GM21381 (cell line): ENCODE results near the gene RAB13.
A peak's percentile ranks its signal among the peaks of the same experiment; 100 is the strongest.

ENCODE experiments used
- ATAC-seq: cut with Tn5 transposase; IDR thresholded peaks from one replicate; pipeline ENCODE4 v1.9.1; 2021; ENCODE audit warnings: mild to moderate bottlenecking, moderate library complexity; ENCODE audit not compliant: unreplicated experiment

Gene RAB13

DNA sequence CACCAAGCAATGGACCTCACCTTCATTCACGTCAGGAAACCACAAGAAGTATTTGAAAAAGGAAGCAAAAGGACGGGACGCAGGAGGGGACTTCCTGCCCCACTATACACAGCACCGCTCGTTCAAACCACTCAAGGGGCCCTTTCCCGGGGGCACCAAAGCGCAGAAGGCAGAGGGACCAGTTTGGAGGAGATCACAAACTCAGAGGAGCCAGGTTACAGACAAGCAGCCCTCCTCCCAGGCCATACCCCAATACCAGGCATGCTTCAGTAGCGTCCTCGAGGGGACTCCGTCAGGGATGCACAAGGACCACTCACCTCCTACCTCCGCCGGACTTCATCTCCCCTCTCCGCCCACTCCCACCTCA, 28.4 kb downstream of the RAB13 start:
- peak; percentile 7 for ATAC-seq

DNA sequence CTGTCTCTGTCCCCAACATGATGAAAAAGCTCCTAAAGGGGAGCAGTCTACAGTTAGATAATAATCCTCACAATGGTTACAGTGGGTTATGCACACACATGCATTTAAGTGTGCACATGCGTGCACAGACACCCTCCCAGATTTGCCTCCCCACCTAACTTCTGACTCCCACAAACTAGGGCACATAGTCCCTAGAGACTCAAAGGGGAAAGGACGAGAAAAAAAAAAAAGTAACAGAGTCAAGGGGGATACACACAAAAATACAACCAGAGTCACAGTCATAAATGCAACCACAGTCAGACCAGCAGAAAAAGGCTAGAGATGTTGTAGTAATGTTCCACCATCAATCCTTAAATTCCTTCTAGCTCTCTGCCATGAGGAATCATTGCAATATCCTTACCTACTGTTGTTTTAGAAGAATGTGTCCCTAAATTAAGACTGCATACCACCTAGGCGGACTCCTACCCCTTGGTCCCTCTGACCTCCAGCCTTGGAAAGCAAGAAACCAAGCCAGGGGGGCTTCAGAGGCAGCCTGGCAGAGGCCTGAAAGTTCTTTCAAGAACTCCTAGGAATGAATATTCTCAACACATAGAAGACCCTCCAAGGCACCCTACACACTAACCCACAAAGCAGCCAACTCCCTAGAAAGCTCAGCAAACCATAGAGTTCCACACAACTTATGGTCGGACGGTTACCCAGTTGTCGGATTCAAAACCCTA, 29.0 kb downstream of the RAB13 start:
- no peak for ATAC-seq

DNA sequence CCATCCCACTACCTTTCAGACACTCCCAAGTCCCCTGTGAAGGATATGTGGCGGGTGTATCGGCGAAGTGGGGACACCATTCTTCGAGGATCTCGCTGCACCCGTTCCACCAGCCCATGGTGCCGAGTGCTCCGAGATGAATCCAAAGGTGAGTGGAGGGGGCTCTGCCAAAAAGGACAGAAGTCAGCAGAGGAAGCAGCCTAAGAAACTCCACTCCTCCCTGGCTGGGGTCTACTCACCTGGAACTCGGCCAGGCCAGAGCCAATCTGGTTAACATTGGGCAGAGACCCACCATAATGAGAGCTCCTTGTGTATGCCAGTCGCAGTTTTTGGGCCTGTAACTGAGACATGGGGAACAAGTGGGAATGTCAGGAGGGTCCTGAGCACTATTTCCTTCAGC, 31.3 kb downstream of the RAB13 start:
- no peak for ATAC-seq

DNA sequence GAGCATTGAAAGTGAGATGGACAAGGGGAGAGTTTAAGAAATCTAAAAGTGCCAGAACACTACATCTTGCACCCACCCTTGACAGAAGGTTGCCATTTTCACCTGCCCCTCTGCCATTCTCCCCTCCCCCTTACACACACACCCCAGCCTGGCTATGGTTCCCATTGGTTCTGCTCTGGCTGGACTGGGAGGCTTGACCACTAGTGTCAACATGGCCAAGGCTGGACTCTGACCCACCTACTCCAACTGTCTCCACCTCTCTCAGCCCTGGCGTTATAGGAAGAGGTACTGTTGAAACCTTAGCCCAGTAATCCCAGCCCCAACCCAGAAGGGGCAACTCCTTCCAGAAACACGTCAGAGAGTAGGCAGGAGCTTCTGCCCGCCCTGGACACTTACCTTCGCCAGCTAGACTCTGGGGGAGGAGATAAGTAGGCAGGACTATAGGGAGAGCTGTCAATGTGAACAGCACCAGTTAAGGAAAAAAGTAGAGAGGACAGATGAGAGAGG, 32.2 kb downstream of the RAB13 start:
- ATAC-seq, result no peak

DNA sequence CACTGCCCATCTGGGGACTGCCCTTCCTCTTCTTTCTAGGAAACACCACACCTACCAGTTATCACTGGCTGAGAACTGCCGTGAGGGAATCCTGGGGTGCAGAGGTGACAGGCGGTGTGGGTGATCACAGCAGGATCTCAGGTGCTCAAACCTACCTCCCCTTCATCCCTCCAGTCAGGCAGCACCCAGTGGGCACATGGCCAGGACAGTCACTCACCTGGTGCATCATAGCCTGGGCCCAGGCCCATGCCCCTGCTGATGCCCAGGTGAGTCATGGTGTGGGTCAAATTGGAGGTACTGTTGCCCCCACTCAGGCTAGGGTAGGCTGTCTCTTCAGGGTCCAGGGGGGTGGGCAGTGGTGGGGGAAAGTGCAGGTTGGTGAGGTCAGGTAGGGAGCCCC, 34.3 kb downstream of the RAB13 start:
- no peak for ATAC-seq

DNA sequence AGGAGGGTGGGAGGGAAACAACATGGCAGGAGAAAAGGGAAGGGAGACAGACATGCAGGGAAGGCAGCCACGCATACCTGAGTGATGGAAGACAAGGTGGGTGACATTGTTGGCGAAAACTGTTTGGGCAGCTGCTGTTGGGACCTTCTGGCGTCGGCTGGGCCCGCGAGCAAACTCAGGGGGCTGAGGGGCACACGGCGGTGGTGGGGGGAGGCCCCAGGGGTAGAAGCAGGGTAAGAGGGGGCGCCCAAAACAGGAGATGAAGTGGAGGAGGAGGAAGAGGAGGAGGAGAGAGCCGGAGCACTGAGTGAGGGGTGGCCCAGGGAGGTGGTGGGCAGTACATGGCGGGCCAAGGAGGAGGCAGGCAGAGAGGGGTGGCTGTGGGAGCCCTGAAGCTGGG, 35.0 kb downstream of the RAB13 start:
- no peak for ATAC-seq

DNA sequence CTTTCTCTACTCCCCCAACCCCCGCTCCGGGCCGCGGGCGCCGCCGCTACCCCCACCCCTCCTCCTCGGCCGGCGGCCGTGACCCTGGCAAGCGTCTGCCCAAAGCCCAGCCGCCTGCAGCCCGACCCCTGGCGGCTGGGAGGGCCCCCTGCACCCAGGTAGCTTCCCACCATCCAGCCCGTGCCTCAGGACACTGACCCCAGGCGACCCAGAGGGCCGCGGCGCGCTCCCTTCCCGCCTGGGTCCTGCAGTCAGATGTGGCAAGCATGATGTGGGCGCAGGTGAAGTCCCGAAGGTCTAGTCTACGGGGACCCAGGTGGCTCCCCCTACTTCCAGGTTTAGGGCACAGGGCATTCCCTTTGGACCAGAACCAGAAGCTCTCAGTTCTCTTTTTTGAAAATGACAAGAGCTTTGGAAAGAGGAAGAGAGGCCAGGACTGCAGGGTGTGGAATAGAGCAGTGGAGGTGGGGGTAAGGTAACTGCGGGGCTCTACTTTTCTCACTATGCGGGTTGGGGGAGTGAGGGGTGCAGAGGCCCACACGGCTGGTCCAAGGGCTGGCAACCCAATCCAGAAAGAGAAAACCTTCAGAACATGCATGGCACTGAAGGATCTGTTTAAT, 39.4 kb downstream of the RAB13 start, which contains the start of gene DENND4B:
Gene DENND4B, minus strand, starts transcription at position 97 of the 620 bp plus-strand sequence. CDS start 2,344 bp downstream, outside the sequence.
- peak; percentile 67 for ATAC-seq

DNA sequence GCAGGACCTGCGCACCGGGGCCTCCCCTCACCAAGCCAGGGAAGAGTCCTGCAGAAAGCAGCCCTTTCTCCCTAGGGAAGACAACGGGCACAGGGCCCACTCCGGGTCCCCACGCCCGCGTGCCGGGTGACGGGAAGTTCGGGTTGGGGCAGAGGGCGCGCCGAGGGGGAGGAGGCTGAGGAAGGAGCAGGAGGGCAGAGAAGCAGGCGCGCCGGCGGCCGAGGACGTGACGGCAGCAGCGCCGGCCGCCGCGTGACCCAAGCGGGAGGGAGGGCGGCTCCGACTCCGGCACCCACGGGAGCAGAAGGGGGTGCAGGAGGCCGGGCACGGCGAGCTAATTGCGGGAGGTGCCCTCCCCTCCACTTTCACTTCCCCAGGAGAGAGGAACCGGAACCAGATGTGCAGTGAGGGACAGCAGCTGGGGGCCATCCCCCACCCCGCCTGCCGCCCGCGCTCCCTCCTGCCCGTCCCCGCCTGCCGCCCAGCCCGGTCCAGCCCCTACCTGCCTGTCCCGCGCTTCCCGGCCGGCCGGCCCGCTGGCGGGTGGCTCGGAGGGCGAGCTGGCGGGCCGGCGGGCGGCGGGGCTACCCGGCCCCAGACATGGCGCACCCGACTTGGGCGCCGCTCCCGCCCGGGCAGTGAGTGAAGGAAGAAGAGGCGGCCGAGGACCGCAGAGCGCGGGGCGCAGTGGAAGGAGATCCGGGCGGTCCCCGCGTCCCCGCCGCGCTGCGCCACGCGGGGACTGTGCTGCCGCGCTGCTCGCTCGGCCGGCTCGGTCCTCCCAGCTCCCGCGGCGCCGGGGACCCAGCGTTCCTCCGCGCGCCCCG, 40.1 kb downstream of the RAB13 start:
- ATAC-seq, result peak; percentile 68

DNA sequence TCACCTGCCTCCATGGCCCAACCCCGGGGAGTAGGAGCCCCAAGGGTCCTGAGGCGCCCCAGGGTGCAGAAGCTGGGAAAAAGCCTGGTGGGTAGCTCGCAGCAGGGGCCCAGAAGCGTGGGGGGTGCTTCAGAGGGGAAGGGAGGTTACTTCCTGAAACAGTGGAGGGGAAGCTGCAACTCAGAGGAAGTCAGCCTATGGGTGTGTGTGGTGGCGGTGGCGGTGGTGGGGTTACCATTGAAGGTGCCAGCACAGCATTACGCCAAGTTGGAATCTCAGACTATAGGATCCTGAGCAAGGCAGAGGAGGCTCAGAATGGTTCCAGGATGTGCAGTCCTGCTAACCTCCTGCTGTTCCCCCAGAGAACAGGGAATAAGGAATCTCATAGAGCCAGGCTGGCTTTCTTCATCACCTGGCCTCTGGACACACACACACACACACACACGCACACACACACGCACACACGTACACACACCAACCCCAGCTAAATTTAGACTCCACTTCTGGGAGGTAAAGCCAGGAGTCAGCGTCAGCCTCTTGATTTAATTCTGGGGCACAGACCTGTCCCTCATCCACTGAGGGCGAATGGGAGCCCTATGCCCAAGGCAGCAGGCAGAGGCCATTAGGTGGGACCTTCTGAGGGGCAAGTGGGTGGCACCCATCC, 40.9 kb downstream of the RAB13 start:
- no peak for ATAC-seq

DNA sequence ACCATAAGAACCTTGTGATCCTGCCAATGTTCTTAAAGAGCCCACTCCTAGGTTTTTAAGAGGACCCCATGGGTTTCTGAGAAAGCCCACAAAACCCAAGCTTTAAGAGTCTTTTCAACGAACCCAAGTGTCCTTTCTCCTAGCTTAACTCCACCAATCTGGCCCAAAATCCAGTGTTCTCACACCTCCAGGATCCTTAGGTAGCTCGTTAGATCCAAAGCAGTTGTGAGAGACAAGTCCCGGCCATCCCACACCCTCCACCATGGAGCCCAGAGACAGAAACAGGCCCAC, 41.4 kb downstream of the RAB13 start:
- no peak for ATAC-seq

DNA sequence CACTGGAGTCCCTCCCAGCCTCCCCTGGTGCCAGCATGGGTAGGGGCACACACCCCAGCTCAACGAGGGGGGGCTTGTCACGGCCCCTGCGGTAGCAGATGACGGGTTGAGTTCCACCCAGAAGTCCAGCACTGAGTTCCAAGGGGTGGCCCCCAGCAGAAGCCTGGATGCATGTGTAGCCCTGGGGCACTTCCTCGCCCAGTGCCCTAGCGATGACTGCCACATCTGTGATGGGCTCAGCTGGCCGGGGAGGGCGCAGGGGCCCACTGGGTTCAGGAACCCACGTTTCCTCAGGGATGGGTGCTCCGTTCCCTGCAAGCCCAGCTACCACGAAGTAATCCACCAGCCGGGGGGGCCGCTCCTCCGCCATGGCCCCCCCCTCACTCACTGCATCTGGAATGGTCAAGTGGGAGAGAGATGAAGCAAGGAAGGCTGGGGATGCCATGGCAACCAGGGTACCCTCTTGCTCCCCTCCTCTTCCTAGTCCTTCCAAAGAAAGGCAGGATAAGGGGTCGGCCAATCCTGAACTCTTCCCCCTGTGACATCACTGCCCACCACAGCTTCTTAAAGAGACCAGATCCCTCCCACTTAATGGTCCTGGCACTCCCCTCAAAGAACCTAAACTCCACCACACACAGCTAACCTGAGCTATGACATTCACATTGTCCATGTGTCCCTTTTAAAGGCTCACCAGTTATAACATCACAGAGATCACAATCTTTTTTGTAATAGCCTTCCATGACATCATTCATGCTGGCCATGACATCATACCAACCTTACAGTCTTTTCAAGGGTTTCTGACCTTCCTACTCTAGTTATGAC, 41.9 kb downstream of the RAB13 start:
- ATAC-seq, result no peak

DNA sequence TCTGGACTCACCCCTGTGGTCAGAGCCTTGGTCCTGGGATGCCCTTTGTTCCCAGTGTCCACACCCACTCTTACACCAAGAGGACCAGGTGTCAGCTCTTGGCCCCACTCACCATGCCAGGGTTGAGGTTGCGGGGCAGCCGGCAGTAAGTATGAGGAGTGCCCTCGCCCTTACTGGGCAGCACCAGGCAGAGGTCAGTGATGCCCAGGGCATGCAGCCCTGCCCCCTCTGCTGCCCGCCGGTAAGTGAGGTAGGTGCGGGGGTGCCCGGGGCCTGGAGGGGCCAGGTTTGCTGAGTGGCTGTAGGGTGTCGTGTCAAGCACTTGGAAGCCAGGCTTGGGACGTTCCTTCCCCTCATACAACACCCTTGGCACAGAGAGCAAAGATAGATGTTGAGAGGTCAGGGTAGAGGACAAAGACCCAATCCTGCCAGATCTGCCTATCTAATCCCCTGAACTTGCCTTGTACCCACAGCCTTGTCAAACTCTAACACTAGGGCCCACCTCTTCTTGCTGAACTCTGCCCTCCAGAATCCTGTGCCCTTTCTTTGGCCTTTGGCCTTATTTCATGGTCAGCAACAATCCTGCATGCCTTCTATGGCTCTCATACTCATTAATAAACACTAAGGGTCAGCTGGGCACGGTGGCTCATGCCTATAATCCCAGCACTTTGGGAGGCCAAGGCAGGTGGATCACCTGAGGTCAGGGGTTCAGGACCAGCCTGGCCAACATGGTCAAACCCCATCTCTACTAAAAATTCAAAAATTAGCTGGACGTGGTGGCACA, 43.2 kb downstream of the RAB13 start:
- ATAC-seq, result no peak

DNA sequence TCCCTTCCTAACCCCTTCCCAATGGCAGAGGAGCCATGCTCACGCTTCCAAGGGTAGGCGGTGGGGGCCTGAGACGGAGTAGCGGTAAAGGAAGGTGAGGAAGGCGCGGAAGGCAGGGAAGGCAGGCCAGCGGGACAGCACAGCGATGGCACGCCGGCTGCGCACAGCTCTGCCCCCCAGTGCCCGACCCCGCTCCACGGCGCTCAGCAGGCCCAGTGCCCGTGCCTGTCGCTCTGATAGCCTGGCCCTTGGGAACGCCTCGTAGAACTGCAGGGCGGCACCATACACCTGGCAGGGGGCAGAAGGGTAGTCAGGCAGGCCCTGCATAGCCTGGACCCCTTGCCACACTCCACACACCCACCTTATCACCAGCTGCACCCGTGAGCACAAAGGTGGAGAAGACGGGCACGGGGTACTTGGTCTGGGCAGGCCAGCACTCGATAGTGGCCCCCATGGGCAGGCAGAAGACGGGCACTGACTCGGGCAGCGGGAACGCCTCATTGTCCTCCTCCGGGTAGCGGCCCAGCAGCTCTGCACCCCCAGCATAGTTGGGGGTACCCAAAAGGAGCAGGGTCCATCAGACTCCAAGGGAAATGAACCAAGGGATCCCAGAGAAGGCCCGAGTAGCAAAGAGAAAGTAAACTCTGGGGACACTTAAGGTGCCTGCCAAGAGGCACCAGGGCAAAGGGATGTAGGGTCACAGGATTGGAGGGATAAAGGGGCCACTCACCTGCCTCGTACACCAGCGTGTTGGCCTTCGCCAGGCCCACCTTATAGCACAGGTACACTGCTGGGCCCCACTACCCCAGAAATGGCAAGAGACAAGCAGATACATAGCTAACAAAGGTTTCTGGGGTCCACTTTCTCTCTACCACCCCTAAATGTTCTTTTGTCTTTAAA, 44.1 kb downstream of the RAB13 start:
- ATAC-seq, result no peak

DNA sequence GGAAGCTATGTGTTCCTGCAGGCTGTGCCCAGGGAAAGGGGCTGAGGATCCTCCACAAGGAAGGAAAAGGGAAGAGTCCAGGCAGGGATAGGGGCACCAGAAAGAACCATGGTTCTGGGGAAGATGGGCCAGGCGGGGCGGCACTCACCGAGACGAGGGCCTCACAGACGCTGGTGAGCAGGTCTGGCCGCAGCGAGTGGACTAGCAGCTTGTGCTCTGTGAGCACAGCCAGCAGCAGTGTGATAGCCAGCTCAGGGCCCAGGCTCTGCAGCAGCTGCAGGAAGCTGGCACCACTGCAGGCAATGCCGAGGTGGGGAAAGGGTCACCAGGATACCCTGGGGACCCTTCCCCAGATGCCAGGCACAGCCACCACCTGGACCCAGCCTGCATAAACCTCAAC, 45.4 kb downstream of the RAB13 start:
- no peak for ATAC-seq

DNA sequence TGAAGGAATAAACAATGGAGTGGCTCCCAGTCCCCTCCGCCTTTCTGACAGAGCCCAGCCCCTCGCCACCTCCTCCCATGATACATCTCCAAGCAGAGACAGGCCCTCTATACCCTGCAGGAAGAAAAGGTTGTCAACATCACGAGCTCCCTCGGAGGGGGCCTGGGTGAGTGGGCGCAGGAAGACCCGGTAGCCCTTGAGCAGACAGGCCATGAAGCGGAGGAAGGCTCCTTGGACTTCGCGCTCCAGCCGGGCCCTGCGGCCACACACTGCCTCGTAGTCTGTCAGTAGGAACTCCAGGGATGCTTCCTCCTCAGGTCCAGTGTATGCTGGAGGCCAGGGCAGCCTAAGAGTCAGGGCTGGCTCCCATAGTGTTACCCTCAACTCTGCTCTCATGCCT, 46.7 kb downstream of the RAB13 start:
- no peak for ATAC-seq

DNA sequence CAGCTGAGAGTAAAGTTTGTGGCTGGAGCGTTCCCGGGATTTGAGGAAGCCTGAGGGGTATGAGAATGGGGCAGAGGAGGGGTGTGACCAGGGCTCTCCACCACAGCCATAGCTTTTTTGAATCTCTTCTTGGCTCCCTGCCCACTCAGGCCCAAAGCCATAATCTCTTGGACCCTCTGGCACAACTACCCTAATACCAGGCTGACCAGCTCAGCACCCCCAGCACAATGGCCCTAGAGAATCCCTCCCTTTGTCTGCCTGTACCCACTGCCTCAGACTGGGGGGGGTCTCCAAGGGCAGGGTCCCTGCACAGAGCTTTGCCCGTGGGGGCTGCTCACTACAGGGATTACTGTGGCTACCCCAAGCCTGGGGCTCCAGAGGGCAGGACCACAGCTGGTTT, 47.1 kb downstream of the RAB13 start:
- ATAC-seq, result no peak

DNA sequence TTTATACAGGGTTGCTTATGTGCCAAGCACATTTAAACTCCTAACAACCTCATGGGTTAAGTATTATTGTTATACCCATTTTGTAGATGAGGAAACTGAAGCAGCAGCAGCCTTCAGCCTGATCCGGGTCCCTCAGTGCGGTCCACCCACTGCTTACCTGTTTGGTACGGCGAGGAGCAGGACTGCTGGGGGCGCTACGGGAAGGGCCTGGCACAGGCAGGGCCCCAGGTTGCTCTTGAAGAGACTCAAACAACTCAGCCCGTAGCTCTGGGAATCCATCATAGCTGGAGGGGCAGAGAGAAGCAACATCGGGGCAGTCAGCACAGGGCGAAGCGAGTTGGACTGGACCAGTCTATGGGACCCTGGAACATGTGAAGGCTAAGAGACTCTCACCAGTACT, 48.8 kb downstream of the RAB13 start:
- no peak for ATAC-seq

DNA sequence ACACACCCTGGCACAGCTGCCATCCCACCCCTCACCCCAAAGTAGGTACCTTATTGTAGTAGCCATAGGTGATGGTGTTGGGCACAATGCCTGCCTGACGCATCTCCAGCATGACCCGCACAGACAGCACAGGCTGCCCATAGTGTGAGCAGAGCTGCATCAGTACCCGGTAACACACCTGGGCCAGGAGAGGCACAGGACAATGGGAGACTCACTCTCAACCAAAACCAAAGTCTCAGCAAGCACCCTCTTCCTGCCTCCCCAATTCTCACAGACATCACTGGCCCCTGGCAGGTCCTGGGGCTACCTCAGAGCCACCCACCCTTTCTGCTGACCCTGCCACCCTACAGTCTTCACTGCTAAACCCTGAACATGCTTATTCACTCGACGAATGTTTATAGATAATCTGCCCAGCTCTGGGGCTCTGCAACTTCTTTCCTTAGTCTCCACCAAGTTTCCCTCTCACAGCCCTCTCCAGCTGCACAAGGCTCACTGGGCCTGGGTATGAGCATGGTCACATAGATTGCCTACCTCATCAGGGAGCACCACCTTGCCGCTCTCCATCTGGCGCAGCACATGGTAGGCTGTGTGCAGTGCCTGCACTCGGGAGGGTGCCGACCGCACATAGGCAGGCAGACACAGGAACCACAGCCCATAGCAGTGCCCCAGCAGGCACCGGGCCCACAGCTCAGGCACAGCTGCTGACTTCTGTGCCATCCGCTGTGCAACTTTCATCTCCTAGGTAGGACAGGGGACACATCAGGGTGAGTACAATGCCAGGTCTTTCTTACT, 49.9 kb downstream of the RAB13 start:
- ATAC-seq, result no peak
